HG02798 (cell line): ENCODE measurements around the gene SRSF1.

Experiments used
- ATAC-seq: cut with Tn5 transposase; IDR thresholded peaks from one replicate; pipeline ENCODE4 v1.9.1; 2021; ENCODE audit warnings: mild to moderate bottlenecking; ENCODE audit not compliant: unreplicated experiment, poor library complexity

The SRSF1 gene

GRCh38 chr17:58019521-58019920, 12.5 kb upstream of the SRSF1 start:
- no peak for ATAC-seq

DNA sequence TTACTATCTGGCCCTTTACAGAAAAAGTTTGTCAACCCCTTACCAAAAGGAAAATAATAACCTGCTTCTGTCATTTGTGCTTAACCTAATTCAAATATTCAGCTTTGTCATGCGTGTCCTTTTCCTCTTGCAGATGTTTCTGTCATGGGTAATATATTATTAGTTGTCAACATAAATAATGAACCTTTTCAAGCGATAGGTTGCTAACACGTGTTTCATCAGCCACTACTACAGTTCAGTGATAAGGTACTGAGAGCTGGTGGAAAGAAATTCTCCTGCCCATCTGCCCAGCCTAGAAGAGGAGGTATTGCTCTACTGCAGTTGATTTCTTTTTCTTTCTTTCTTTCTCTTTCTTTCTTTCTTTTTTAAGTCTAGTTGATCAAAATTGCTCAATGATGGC, 12.0 kb upstream of the SRSF1 start:
- ATAC-seq: no peak

GRCh38 chr17:58010067-58010799, 3.2 kb upstream of the SRSF1 start:
- no peak for ATAC-seq

DNA sequence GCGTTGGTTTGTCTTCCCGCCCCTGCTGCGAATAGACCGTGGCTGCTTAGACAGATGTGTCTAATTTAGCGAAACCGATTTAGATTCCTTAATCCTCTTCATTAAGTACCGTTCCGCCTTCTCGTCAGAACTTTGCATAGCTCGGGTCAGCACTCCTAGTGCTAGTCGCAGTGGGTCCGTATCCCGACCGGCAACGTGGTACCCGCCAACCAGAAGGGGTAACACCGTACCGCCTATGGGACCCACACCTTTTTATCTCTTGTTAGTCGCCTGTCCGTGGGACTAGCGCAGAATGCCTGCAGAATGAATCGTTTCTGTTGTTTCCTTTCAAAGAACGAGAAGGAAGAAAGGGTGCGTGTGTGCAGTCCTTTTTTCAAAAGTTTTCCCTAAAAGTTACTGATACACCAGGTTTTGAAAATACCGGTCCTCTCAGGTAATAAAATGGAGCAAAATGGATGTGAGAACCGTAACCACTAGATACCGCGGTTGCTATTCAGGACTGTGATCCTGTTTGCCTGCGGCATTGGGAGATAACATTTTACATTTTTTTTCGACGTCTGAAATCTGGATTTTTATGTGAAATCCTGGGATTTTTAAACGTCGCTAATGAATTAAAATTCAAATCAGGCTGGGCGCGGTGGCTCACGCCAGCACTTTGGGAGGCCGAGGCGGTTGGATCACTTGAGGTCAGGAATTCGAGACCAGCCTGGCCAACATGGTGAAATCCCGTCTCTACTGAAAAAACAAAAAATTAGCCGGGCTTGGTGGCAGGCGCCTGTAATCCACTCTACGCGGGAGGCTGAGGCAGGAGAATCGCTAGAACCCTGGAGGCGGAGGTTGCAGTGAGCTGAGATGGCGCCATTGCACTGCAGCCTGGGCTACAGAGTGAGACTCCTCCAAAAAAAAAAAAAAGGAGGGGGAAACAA, 998 bp upstream of the SRSF1 start:
- ATAC-seq: peak; percentile 26

GRCh38 chr17:58006560-58006923, 504 bp downstream of the SRSF1 start:
- ATAC-seq: no peak

DNA sequence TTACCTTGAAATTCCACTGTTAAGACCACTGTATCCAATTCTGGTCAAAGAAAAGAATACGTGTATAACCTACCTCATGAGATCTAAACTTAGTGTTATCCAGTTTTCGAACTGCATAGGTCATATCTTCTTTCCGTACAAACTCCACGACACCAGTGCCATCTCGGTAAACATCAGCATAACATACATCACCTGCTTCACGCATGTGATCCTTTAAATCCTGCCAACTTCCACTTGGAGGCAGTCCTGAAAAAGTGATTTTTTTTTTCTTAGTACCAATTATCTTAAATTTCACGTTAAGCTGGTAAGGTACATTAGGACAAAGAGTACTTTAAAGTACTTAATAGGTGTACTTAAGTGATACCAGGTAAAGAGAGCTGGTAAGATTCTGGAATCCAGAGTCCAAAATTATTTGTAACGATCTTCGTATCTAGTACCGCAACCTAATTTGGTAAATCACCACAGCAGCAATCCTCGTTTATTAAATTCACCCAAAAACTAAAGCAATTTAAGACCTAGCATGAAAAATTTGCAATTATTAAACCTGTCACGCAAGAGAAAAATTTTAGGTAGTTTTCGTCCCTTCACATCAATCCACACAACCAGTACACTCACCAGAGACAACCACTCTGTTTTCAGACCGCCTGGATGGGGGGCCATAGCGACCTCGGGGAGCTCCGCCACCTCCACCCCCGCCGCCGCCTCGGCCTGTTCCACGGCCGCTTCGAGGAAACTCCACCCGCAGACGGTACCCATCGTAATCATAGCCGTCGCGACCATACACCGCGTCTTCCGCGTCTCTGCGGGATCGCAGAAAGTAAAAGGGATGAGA, 1.1 kb downstream of the SRSF1 start:
- ATAC-seq: no peak

GRCh38 chr17:58005031-58005727, 1.9 kb downstream of the SRSF1 start:
- no peak for ATAC-seq

DNA sequence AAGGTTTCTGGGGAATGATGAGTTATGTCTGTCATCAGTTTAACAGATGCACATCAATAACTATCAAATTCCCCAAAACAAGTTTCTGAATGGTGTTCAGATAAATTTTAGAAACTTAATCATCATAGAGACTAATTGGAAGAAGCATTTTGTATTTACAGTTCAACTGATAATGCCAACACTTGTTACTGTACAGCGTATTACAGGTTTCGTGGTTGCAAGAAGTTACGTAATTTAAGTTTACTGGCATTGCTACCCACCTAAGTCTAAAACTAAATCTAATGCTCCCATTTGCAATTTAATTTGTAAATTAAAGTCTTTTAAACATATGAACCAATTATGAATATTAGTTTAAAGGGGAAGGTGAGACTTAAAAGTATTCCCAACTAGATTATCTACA, 3.0 kb downstream of the SRSF1 start:
- no peak for ATAC-seq

GRCh38 chr17:58002973-58003372, 4.1 kb downstream of the SRSF1 start:
- ATAC-seq: no peak

- ATAC-seq: no peak
These were observed 4.7 kb downstream of the SRSF1 start for GRCh38 chr17:58002154-58002948.

DNA sequence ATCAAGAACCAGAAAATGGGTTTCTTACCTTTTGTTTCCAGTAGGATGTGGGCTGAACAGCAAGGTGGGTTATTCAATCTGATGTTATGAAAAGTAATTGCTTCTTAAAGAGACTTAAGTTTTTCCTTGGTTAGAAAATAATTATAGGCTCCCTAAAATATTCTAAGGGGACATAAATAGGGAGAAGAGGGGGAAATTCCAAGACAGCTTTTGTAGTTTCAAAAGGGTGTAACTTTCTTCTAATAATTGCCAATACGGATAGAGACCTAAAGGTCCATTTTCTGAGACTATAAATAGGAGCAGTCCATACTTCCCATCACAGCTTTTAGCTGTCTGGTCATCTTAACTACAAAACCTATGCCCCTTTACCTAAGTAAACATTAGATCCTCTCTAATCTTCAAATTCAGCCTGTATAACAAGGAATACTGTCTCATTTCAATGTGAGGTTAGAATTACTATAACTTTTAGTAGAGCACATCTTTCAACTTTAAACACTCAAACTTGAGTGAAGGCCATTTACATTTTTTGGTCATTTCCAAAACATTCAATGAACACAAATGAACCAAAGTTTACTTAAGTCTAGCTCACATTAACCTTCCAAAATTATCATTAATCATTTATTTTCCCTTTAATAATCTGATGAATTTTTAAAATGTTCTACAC, 5.5 kb downstream of the SRSF1 start:
- no peak for ATAC-seq

GRCh38 chr17:57999496-58000017, 7.5 kb downstream of the SRSF1 start:
- ATAC-seq: peak; percentile 55

DNA sequence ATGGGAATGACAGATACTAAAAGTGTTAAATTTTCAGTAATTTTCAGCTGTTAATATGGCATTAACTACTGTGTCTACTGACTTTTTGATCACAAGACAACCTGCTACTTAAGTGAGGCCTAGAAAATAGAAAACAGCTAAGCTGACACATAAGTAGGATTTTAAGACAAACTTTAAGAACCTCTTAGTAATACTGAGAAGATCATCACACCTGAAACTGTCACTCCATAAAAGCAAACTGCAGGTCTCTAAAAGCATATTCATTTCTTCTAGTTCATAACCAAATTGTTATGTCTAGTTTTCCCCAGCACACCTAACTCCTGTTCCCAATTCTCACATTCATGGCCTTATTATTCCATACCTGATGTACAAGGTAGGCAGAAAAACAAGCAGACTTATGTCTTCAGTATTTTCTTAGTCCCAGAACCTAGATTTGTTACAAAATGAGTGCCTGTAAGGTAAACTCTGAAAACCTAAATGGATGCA, 8.0 kb downstream of the SRSF1 start:
- ATAC-seq: no peak

DNA sequence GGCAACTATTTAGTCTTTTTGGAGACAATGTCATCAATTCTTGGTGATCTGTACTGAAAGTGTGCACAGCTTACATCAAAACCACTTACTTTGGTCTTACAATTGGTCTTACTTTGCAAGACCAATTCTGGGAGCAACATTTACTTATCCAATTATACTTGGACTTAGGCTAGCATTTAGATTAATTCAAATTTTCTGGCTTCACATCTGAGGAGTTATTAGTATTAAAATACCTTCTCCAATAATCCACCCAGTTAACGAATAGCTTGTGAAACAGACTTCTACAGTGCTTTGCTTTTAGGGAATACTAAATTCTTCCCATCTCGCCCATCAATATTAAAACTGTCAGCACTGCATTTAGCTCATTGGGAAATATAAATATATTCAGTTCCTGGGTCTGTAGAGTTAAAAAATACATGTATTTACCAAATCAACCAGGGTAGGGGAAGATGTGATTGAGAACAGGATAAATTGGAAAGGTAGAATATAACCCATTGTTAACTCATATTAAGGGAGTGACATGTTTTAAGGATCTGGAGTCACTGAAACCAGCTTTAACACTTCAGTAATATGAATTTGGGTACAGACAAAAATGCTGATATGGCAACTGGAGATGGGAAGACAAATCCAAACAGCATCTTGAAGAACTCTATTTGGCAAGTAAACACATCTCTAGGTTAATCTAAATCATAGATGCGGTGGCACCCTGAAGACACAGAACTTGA, 9.8 kb downstream of the SRSF1 start:
- no peak for ATAC-seq

DNA sequence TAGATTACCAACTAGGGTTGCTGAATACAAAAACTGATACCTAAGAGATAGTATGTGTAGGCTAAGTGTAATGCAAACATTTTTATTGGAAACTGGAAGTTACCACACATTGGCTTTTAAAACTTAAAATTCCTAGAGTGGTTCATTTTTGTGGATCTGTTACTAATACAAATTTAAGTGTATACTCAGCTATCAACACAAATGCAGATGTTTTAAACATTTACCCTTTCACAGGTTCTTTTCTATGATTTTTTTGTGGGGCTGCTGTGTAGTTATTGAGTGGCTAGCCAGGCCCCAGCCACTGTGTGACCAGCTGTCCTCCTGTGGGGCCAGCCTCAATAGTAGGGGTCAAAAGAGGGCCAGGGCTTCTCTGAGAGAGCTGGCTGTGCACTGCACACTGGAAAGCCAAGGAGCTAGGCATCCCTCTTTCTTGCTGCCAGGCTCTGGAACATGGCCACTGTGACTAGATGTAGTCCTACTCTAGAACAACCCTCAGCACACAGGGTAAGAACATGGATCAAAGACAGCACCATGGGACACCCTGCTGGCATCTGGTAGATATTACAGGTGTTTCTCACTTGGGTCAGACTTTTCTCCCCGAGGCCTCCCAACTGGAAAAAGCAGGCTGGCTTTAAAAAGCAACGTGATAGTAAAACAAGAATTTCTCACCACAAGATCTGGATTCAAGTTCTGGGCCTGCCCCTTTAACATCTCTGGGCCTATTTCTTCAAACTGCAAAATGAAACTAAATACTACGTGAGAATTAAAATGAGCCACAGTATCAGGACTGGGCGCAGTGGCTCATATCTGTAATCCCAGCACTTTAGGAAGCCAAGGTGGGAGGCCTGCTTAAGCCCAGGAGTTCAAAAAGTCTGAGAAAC, 11.7 kb downstream of the SRSF1 start:
- peak; percentile 62 for ATAC-seq

GRCh38 chr17:57994436-57994835, 12.6 kb downstream of the SRSF1 start:
- no peak for ATAC-seq
